ENCODE measurements around the gene C1QTNF12. TPM values are rescaled to one million over a fixed set of nuclear protein-coding genes. Genes with fewer than 3 reads are reported as not detected.

Gene C1QTNF12
- total RNA-seq, 2 donors from 2014 or later = not detected

DNA sequence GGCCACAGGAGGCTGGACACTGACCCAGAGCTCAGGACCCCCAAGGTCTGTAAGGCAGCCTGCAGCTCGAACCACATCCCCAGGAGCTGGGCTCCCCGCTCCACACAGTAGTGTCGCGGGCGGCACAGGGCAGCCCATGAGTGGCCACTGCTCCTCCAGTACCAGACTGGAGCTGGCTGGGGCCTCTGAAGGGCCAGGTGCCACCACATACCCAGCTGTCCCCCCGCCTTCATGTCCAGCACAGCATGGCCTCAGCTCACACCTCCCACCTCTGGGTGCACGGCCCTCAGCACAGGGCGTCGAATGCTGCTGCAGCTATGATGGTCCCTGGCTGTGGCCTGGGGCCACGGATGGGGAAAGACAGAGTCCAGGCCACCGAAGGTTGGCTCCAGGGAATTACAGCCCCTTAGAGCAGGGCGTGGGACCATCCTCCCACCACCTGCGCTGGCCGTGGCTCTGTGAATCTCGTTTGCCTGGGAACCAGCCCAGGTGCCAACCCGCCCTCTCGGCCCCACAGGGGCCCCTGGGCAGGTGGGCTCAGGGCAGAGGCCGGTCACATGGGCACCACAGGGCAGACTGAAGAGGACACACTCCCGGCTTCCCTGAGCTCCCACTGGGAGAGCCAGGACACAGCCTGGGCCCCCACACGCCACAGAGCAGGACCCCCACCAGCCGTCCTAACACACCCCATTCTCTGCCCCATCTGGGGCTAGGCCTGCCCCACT is 30.5 kb downstream of the C1QTNF12 start:
- H3K36me3 ChIP-seq = peaks cover 42% of the 10 kb centered on the region
- no peak overlapping the region for H3K4me3 ChIP-seq
- peak overlapping the region in 1 of 2 donors; percentile 18 for H3K27ac ChIP-seq
- H3K9me3 ChIP-seq = no peaks in the 10 kb centered on the region
- H3K27me3 ChIP-seq = no peaks in the 10 kb centered on the region
- H3K4me1 ChIP-seq = peaks cover 0 to 32% of the 10 kb centered on the region in 2 donors
- TF ChIP-seq, protein P1, sequence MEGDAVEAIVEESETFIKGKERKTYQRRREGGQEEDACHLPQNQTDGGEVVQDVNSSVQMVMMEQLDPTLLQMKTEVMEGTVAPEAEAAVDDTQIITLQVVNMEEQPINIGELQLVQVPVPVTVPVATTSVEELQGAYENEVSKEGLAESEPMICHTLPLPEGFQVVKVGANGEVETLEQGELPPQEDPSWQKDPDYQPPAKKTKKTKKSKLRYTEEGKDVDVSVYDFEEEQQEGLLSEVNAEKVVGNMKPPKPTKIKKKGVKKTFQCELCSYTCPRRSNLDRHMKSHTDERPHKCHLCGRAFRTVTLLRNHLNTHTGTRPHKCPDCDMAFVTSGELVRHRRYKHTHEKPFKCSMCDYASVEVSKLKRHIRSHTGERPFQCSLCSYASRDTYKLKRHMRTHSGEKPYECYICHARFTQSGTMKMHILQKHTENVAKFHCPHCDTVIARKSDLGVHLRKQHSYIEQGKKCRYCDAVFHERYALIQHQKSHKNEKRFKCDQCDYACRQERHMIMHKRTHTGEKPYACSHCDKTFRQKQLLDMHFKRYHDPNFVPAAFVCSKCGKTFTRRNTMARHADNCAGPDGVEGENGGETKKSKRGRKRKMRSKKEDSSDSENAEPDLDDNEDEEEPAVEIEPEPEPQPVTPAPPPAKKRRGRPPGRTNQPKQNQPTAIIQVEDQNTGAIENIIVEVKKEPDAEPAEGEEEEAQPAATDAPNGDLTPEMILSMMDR (IDR thresholded peaks at IDR 0.05) = no peak
- DNase-seq (ENCODE audit: low spot score) = no peak

DNA sequence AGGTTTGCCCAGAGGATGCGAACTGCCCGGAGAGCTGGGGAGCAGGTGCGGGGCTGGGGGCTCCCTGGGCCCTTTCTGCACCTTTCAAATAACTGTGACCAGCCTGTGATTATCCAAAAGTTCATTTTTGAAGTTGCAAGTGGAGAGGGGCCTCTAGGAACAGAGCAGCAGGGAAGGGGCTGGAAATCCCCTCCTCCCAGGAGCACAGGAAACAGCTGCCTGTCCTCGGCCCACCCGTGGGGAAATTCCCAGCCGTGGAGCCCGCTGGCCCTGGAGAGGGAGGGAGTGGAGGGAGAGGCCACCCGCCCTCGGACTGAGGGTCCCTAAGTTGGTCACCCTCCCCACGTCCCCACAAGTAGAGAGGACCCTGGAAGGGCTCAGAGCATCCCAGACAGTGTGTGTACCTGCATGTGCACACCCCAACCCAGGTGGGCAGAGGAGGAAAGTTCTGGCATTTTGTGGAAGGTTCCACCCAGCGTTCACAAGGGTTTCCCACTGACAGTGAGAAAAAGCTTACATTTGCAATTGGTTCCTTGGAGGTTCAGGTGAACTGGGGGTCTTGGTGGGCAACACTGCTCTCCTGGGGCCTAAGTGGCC is 31.3 kb downstream of the C1QTNF12 start:
- peaks cover 0 to 32% of the 10 kb centered on the region in 2 donors for H3K4me1 ChIP-seq
- H3K27me3 ChIP-seq = no peaks in the 10 kb centered on the region
- no peak overlapping the region for H3K4me3 ChIP-seq
- no peak overlapping the region for H3K27ac ChIP-seq
- TF ChIP-seq, protein P1 (IDR thresholded peaks at IDR 0.05) = no peak
- no peak for DNase-seq (ENCODE audit: low spot score)
- H3K9me3 ChIP-seq = no peaks in the 10 kb centered on the region
- peaks cover 33% of the 10 kb centered on the region for H3K36me3 ChIP-seq

DNA sequence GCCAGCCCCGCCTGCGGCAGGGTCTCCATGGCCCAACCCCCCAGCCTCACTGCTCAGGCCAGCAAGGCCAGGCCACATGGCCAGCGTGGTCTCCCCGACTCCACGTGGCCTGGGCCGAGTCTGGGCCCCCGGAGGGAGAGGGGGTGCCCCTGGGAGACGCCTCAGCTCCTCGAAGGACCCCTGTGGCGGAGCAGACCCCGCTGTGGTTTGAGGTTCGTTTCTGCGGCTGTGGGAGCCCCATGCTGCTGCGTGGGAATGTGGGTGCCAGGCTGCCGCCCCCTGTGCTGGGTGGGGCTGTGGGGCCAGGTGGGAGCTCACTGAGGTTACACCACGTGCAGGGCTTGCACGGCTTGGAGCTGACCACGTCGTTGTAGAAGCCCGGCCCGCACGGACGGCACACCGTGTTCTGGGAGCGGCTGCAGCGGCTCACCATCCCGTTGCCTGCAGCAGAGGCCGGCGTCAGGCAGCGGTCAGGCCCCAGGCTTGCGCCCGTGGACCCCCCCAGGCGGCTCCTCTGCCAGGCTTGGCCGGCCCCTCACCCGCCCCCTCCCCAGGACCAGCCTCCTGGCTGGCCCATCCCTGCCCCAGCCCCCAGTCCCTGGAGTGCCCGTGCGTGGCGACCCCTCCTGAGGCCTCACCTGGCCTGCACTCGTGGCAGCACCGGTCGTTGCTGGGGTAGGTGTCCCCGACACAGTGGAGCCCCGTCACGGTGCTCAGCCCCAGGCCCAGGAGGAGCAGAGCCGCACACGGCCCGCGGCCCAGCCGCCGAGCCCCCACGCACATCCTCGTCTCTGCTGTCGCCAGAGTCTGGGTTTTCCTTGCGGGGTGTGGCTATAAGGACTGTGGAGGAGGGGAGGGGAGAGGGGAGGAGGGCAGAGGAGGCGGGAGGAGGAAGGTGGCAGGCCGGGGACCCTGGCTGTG is 32.9 kb downstream of the C1QTNF12 start, which contains the start of gene TNFRSF4:
TSS of gene TNFRSF4 (minus strand) at position 809 of the 921 bp plus-strand sequence. CDS start at position 783, 26 bp downstream.
- Histone ChIP-seq H3K27me3 (no peaks in the 10 kb centered on the region), H3K36me3 (peaks cover 25% of the 10 kb centered on the region), H3K9me3 (no peaks in the 10 kb centered on the region), H3K27ac (no peak within 1 kb of the TSS), H3K4me1 (peaks cover 0 to 34% of the 10 kb centered on the region in 2 donors), H3K4me3 (peak within 1 kb of the TSS in 1 of 2 donors; percentile 36)
- DNase-seq (ENCODE audit: low spot score) = no peak
- TF ChIP-seq, protein P1 (IDR thresholded peaks at IDR 0.05) = no peak

DNA sequence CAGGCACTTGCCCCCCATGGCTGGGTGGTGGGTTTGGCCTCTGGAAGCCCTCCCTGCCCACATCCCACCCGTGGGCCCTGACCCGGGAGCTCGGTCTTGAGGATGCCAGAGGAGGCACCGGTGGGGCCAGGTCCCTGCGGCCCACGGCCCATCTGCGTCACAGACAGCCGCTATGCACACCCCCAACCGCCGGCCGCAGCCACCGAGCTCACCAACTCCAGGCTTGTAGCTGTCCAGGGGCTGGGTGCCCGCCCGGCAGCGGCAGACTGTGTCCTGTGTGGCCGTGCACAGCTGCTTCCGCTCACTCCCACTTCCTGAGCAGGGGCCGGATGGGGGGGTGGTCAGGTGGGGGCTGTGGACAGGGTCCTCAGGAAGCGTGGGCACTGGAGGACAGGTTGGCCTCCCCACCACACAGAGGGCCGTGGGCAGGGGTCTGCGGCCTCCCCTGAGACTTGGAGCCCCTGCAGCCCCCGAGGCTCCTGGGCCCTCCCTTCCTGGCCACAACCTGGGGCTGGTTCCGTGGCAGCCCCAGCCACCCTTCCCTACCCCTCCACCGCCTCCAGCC is 33.7 kb downstream of the C1QTNF12 start:
- no peaks in the 10 kb centered on the region for H3K9me3 ChIP-seq
- peaks cover 0 to 42% of the 10 kb centered on the region in 2 donors for H3K4me1 ChIP-seq
- no peaks in the 10 kb centered on the region for H3K27me3 ChIP-seq
- TF ChIP-seq, protein P1 (IDR thresholded peaks at IDR 0.05) = no peak
- H3K4me3 ChIP-seq = peak overlapping the region in 1 of 2 donors; percentile 36
- peaks cover 17% of the 10 kb centered on the region for H3K36me3 ChIP-seq
- no peak overlapping the region for H3K27ac ChIP-seq
- DNase-seq (ENCODE audit: low spot score) = no peak
